ENCODE results near the gene CTNND2. TPM values are rescaled to one million over a fixed set of nuclear protein-coding genes. Genes with fewer than 3 reads are reported as not detected.

Gene CTNND2
- polyA plus RNA-seq, 3 donors from 2014 or later, result not detected

- Mint-ChIP-seq H3K27ac (peak overlapping the region in 1 of 6 donors; percentile 17), H3K4me1 (no peaks in the 10 kb centered on the region), H3K9me3 (no peaks in the 10 kb centered on the region), H3K36me3 (no peaks in the 10 kb centered on the region), H3K4me3 (no peak overlapping the region), H3K27me3 (ENCODE audit: low read depth in 3 of 3) (peaks cover 1 to 11% (median 3%) of the 10 kb centered on the region in 3 donors)
- no peak for DNase-seq
These were observed 722.3 kb downstream of the CTNND2 start for GRCh38 chr5:11181940-11182339.

- no peak for DNase-seq
- Mint-ChIP-seq H3K36me3 (no peaks in the 10 kb centered on the region), H3K27ac (peak overlapping the region in 1 of 6 donors; percentile 72), H3K4me1 (no peaks in the 10 kb centered on the region), H3K27me3 (ENCODE audit: low read depth in 3 of 3) (peaks cover 1 to 11% (median 3%) of the 10 kb centered on the region in 3 donors), H3K9me3 (no peaks in the 10 kb centered on the region), H3K4me3 (no peak overlapping the region)
These were observed 723.4 kb downstream of the CTNND2 start for GRCh38 chr5:11180890-11181289.

- H3K4me1 Mint-ChIP-seq, result peaks cover 0 to 6% of the 10 kb centered on the region in 2 donors
- no peak for DNase-seq
- no peak overlapping the region for H3K4me3 Mint-ChIP-seq
- no peak overlapping the region for H3K27ac Mint-ChIP-seq
- no peaks in the 10 kb centered on the region for H3K9me3 Mint-ChIP-seq
- peaks cover 1 to 9% (median 9%) of the 10 kb centered on the region in 3 donors for H3K27me3 Mint-ChIP-seq (ENCODE audit: low read depth in 3 of 3)
- no peaks in the 10 kb centered on the region for H3K36me3 Mint-ChIP-seq
These were observed 726.1 kb downstream of the CTNND2 start for GRCh38 chr5:11177999-11178711.

GRCh38 chr5:11174591-11174990, 729.7 kb downstream of the CTNND2 start:
- Mint-ChIP-seq H3K9me3 (no peaks in the 10 kb centered on the region), H3K4me1 (peaks cover 7 to 12% of the 10 kb centered on the region in 2 donors), H3K4me3 (no peak overlapping the region), H3K36me3 (no peaks in the 10 kb centered on the region), H3K27ac (no peak overlapping the region), H3K27me3 (ENCODE audit: low read depth in 3 of 3) (peaks cover 0 to 8% (median 4%) of the 10 kb centered on the region in 3 donors)
- DNase-seq, result no peak

- Mint-ChIP-seq H3K27ac (no peak overlapping the region), H3K36me3 (no peaks in the 10 kb centered on the region), H3K4me1 (peaks cover 7 to 12% of the 10 kb centered on the region in 2 donors), H3K27me3 (ENCODE audit: low read depth in 3 of 3) (peaks cover 0 to 6% (median 2%) of the 10 kb centered on the region in 3 donors), H3K4me3 (no peak overlapping the region), H3K9me3 (no peaks in the 10 kb centered on the region)
- DNase-seq, result no peak
These were observed 731.8 kb downstream of the CTNND2 start for GRCh38 chr5:11172484-11172883.

GRCh38 chr5:11171236-11171635, 733.0 kb downstream of the CTNND2 start:
- H3K4me3 Mint-ChIP-seq, result no peak overlapping the region
- no peak overlapping the region for H3K27ac Mint-ChIP-seq
- H3K9me3 Mint-ChIP-seq, result no peaks in the 10 kb centered on the region
- H3K4me1 Mint-ChIP-seq, result peaks cover 7 to 12% of the 10 kb centered on the region in 2 donors
- no peak for DNase-seq
- peaks cover 0 to 6% (median 2%) of the 10 kb centered on the region in 3 donors for H3K27me3 Mint-ChIP-seq (ENCODE audit: low read depth in 3 of 3)
- no peaks in the 10 kb centered on the region for H3K36me3 Mint-ChIP-seq

GRCh38 chr5:11166923-11167322, 737.3 kb downstream of the CTNND2 start:
- no peak overlapping the region for H3K27ac Mint-ChIP-seq
- DNase-seq, result no peak
- no peaks in the 10 kb centered on the region for H3K9me3 Mint-ChIP-seq
- peaks cover 0 to 3% (median 2%) of the 10 kb centered on the region in 3 donors for H3K27me3 Mint-ChIP-seq (ENCODE audit: low read depth in 3 of 3)
- no peaks in the 10 kb centered on the region for H3K36me3 Mint-ChIP-seq
- H3K4me1 Mint-ChIP-seq, result no peaks in the 10 kb centered on the region
- H3K4me3 Mint-ChIP-seq, result no peak overlapping the region

- Mint-ChIP-seq H3K27me3 (ENCODE audit: low read depth in 3 of 3) (peaks cover 0 to 3% (median 2%) of the 10 kb centered on the region in 3 donors), H3K36me3 (no peaks in the 10 kb centered on the region), H3K4me3 (no peak overlapping the region)
These were observed 739.5 kb downstream of the CTNND2 start for GRCh38 chr5:11164531-11165294.

GRCh38 chr5:11157132-11157531, 747.1 kb downstream of the CTNND2 start:
- Mint-ChIP-seq H3K27ac (peak overlapping the region in 4 of 6 donors; percentile 6 to 53 (median 44)), H3K36me3 (no peaks in the 10 kb centered on the region), H3K4me3 (peak overlapping the region; percentile 14 to 69 (median 56)), H3K27me3 (ENCODE audit: low read depth in 3 of 3) (peaks cover 0 to 3% (median 0%) of the 10 kb centered on the region in 3 donors), H3K9me3 (no peaks in the 10 kb centered on the region), H3K4me1 (peaks cover 18 to 22% of the 10 kb centered on the region in 2 donors)
- DNase-seq, result no peak

More at GRCh38 chr5:11164531-11165294, 739.5 kb downstream of the CTNND2 start:
- Mint-ChIP-seq H3K27ac (no peak overlapping the region), H3K4me1 (no peaks in the 10 kb centered on the region), H3K9me3 (no peaks in the 10 kb centered on the region)
- no peak for DNase-seq

- H3K4me1 Mint-ChIP-seq, result peaks cover 18 to 22% of the 10 kb centered on the region in 2 donors
- no peaks in the 10 kb centered on the region for H3K36me3 Mint-ChIP-seq
- H3K9me3 Mint-ChIP-seq, result no peaks in the 10 kb centered on the region
- H3K27me3 Mint-ChIP-seq (ENCODE audit: low read depth in 3 of 3), result peaks cover 0 to 3% (median 0%) of the 10 kb centered on the region in 3 donors
- no peak overlapping the region for H3K27ac Mint-ChIP-seq
- DNase-seq, result no peak
- no peak overlapping the region for H3K4me3 Mint-ChIP-seq
These were observed 750.4 kb downstream of the CTNND2 start for GRCh38 chr5:11153670-11154382.

- peaks cover 11 to 13% of the 10 kb centered on the region in 2 donors for H3K4me1 Mint-ChIP-seq
These were observed 751.9 kb downstream of the CTNND2 start for GRCh38 chr5:11152368-11152767.

GRCh38 chr5:11150976-11151375, 753.3 kb downstream of the CTNND2 start:
- no peak overlapping the region for H3K27ac Mint-ChIP-seq
- no peaks in the 10 kb centered on the region for H3K36me3 Mint-ChIP-seq
- H3K4me1 Mint-ChIP-seq, result no peaks in the 10 kb centered on the region
- H3K27me3 Mint-ChIP-seq (ENCODE audit: low read depth in 3 of 3), result peaks cover 0 to 2% (median 1%) of the 10 kb centered on the region in 3 donors
- no peak for DNase-seq
- H3K9me3 Mint-ChIP-seq, result no peaks in the 10 kb centered on the region
- no peak overlapping the region for H3K4me3 Mint-ChIP-seq

More at GRCh38 chr5:11152368-11152767, 751.9 kb downstream of the CTNND2 start:
- Mint-ChIP-seq H3K4me3 (no peak overlapping the region), H3K27ac (no peak overlapping the region), H3K9me3 (no peaks in the 10 kb centered on the region), H3K36me3 (no peaks in the 10 kb centered on the region), H3K27me3 (ENCODE audit: low read depth in 3 of 3) (peaks cover 0 to 5% (median 1%) of the 10 kb centered on the region in 3 donors)
- no peak for DNase-seq

- H3K9me3 Mint-ChIP-seq, result peaks cover 0 to 4% (median 0%) of the 10 kb centered on the region in 6 donors
These were observed 755.3 kb downstream of the CTNND2 start for GRCh38 chr5:11148810-11149539.

More at GRCh38 chr5:11148810-11149539, 755.3 kb downstream of the CTNND2 start:
- Mint-ChIP-seq H3K4me3 (no peak overlapping the region), H3K27ac (no peak overlapping the region), H3K4me1 (no peaks in the 10 kb centered on the region), H3K36me3 (no peaks in the 10 kb centered on the region), H3K27me3 (ENCODE audit: low read depth in 3 of 3) (peaks cover 1 to 3% (median 2%) of the 10 kb centered on the region in 3 donors)
- DNase-seq, result no peak
